ENCODE results near the gene RAB7A.
"Not testable (repeated sequence)": the region's sequence is repeated elsewhere in the genome, so short reads cannot be mapped to it uniquely, and the experiment has no call there.

The RAB7A gene

GRCh38 chr3:128703561-128703960, 22.4 kb upstream of the RAB7A start:
- Mint-ChIP-seq H3K4me1 (ENCODE audit: low read depth) (no peaks in the 10 kb centered on the region), H3K27ac (no peak overlapping the region), H3K36me3 (no peaks in the 10 kb centered on the region), H3K4me3 (no peak overlapping the region), H3K27me3 (no peaks in the 10 kb centered on the region), H3K9me3 (ENCODE audit: low read depth) (no peaks in the 10 kb centered on the region)

- Mint-ChIP-seq H3K27ac (no peak overlapping the region), H3K9me3 (ENCODE audit: low read depth) (no peaks in the 10 kb centered on the region), H3K4me1 (ENCODE audit: low read depth) (no peaks in the 10 kb centered on the region), H3K27me3 (no peaks in the 10 kb centered on the region), H3K4me3 (no peak overlapping the region), H3K36me3 (no peaks in the 10 kb centered on the region)
Observed at GRCh38 chr3:128706086-128706615, 19.8 kb upstream of the RAB7A start.

DNA sequence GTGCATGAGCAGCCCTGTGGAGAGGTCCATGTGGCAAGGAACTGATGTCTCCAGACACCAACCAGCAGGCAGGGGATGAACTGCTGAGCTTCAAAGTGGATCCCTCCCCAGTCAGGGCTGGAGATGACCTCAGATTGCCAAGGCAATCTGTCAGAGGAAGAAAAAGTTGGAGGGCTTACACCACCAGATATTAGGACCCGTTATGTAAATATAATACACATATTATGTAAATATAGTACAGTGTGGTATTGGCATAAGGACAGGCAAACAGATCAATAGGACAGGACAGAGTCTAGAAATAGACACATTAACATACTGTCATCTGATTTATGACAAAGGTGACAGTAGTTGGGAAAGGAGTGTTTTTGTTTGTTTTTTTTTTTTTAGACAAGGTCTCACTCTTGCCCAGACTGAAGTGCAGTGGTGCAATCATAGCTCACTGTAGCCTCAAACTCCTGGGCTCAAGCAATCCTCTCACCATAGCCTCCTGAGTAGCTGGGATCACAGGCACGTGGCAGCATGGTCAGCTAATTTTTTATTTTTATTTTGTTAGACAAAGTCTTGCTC, 18.0 kb upstream of the RAB7A start:
- no peaks in the 10 kb centered on the region for H3K9me3 Mint-ChIP-seq (ENCODE audit: low read depth)
- no peak overlapping the region for H3K4me3 Mint-ChIP-seq
- H3K36me3 Mint-ChIP-seq, result no peaks in the 10 kb centered on the region
- peak overlapping the region; percentile 16 for H3K27ac Mint-ChIP-seq
- H3K27me3 Mint-ChIP-seq, result no peaks in the 10 kb centered on the region
- H3K4me1 Mint-ChIP-seq (ENCODE audit: low read depth), result no peaks in the 10 kb centered on the region

DNA sequence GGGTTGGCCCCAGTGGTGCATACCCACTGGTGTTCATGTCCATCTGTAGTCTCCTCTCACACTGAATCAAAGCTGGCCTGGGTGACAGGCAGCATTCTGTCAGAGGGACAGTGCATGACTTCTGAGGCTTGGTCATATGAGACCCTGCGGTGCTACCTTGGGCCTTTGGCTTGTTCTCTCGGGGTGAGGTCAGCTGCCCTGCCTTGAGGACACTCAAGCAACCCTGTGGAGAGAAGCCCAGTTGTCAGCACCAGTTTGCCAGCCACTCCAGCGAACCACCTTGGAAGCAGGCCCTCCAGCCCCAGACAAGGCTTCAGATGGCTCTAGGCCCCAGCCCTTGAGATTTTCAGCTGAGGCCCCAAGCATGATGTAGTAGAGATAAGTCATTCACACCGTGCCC, 16.9 kb upstream of the RAB7A start:
- Mint-ChIP-seq H3K9me3 (ENCODE audit: low read depth) (no peaks in the 10 kb centered on the region), H3K4me3 (no peak overlapping the region), H3K36me3 (no peaks in the 10 kb centered on the region), H3K27ac (no peak overlapping the region), H3K27me3 (no peaks in the 10 kb centered on the region), H3K4me1 (ENCODE audit: low read depth) (no peaks in the 10 kb centered on the region)

- Mint-ChIP-seq H3K4me1 (ENCODE audit: low read depth) (peaks cover 1% of the 10 kb centered on the region), H3K36me3 (no peaks in the 10 kb centered on the region), H3K27ac (no peak overlapping the region), H3K4me3 (no peak overlapping the region), H3K9me3 (ENCODE audit: low read depth) (no peaks in the 10 kb centered on the region), H3K27me3 (no peaks in the 10 kb centered on the region)
Observed at GRCh38 chr3:128709506-128710210, 16.3 kb upstream of the RAB7A start.

DNA sequence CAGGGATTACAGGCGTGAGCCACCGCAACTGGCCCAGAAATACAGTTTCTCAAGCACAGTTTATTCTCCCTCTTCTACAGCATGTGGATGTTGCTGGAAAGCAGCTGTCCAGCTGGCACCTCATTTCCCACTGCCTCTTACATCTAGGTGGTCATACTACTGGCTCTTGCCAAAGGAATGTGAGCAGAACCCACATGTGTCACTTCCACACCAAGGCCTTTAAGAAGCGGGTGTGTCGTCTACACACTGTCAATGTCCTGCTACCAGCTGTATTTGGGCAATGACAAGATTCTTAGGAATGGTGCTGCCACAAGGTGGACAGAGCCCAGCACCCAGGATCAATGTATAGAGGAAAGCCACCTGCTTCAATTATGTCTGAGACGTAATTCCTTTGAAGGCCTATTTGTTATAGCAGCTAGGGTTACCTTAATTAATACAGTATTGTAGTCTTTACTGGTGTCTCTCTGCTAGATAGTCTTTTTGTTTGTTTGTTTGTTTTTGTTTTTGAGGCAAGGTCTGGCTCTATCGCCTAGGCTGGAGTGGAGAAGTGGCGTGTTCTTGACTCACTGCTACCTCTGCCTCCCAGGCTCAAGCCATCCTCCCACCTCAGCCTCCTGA, 15.1 kb upstream of the RAB7A start:
- Mint-ChIP-seq H3K4me1 (ENCODE audit: low read depth) (peaks cover 9% of the 10 kb centered on the region), H3K4me3 (no peak overlapping the region), H3K9me3 (ENCODE audit: low read depth) (no peaks in the 10 kb centered on the region), H3K27me3 (no peaks in the 10 kb centered on the region), H3K36me3 (no peaks in the 10 kb centered on the region), H3K27ac (no peak overlapping the region)

- H3K4me3 Mint-ChIP-seq, result no peak overlapping the region
- no peaks in the 10 kb centered on the region for H3K36me3 Mint-ChIP-seq
- H3K27ac Mint-ChIP-seq, result no peak overlapping the region
- H3K4me1 Mint-ChIP-seq (ENCODE audit: low read depth), result peaks cover 9% of the 10 kb centered on the region
- no peaks in the 10 kb centered on the region for H3K9me3 Mint-ChIP-seq (ENCODE audit: low read depth)
- H3K27me3 Mint-ChIP-seq, result no peaks in the 10 kb centered on the region
Observed at GRCh38 chr3:128712848-128713247, 13.1 kb upstream of the RAB7A start.

- Mint-ChIP-seq H3K27ac (peak overlapping the region; percentile 87), H3K9me3 (ENCODE audit: low read depth) (no peaks in the 10 kb centered on the region), H3K27me3 (no peaks in the 10 kb centered on the region), H3K36me3 (no peaks in the 10 kb centered on the region), H3K4me1 (ENCODE audit: low read depth) (peaks cover 17% of the 10 kb centered on the region), H3K4me3 (peak overlapping the region; percentile 65)
Observed at GRCh38 chr3:128714887-128715491, 11.0 kb upstream of the RAB7A start.

DNA sequence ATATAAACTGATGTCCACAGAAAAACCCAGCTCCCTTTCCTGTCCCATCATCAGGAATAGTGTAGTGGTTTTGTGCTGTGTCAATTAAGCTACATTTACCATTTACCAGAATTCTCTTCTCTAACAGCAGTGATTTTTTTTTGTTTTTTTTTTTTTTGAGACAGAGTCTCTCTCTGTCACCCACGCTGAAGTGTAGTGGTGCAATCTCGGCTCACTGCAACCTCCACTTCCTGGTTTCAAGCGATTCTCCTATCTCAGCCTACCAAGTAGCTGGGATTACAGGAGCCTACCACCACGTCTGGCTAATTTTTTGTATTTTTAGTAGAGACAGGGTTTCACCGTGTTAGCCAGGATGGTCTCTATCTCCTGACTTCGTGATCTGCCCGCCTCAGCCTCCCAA, 7.1 kb upstream of the RAB7A start:
- not testable (repeated sequence) for H3K4me3 Mint-ChIP-seq; H3K36me3 Mint-ChIP-seq; H3K27ac Mint-ChIP-seq; H3K9me3 Mint-ChIP-seq (ENCODE audit: low read depth); H3K27me3 Mint-ChIP-seq
- H3K4me1 Mint-ChIP-seq (ENCODE audit: low read depth), result peaks cover 17% of the 10 kb centered on the region

DNA sequence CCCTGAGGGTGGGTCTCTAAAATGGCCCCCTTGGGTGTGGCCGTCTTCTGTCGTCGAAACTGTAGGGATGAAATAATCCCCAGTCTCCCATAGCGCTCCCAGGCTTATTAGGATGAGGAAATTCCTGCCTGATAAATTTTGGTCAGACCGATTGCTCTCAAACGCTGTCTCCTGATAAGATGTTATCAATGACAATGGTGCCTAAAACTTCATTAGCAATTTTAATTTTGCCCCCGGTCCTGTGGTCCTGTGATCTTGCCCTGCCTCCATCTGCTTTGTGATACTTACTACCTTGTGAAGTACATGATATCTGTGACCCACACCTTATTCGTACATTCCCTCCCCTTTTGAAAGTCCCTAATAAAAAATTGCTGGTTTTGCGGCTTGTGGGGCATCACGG, 5.1 kb upstream of the RAB7A start:
- Mint-ChIP-seq H3K27ac (no peak overlapping the region), H3K36me3 (no peaks in the 10 kb centered on the region), H3K27me3 (no peaks in the 10 kb centered on the region), H3K4me3 (no peak overlapping the region), H3K9me3 (ENCODE audit: low read depth) (no peaks in the 10 kb centered on the region), H3K4me1 (ENCODE audit: low read depth) (peaks cover 22% of the 10 kb centered on the region)

- H3K27ac Mint-ChIP-seq, result no peak overlapping the region
- H3K9me3 Mint-ChIP-seq (ENCODE audit: low read depth), result no peaks in the 10 kb centered on the region
- no peaks in the 10 kb centered on the region for H3K27me3 Mint-ChIP-seq
- H3K4me3 Mint-ChIP-seq, result no peak overlapping the region
- H3K36me3 Mint-ChIP-seq, result peaks cover 2% of the 10 kb centered on the region
- H3K4me1 Mint-ChIP-seq (ENCODE audit: low read depth), result peaks cover 30% of the 10 kb centered on the region
Observed at GRCh38 chr3:128723477-128723876, 2.5 kb upstream of the RAB7A start.

- peak overlapping the region; percentile 92 for H3K4me3 Mint-ChIP-seq
- no peaks in the 10 kb centered on the region for H3K27me3 Mint-ChIP-seq
- H3K36me3 Mint-ChIP-seq, result peaks cover 5% of the 10 kb centered on the region
- peaks cover 46% of the 10 kb centered on the region for H3K4me1 Mint-ChIP-seq (ENCODE audit: low read depth)
- no peaks in the 10 kb centered on the region for H3K9me3 Mint-ChIP-seq (ENCODE audit: low read depth)
- H3K27ac Mint-ChIP-seq, result peak overlapping the region; percentile 91
Observed at GRCh38 chr3:128725547-128726022, 398 bp upstream of the RAB7A start.

DNA sequence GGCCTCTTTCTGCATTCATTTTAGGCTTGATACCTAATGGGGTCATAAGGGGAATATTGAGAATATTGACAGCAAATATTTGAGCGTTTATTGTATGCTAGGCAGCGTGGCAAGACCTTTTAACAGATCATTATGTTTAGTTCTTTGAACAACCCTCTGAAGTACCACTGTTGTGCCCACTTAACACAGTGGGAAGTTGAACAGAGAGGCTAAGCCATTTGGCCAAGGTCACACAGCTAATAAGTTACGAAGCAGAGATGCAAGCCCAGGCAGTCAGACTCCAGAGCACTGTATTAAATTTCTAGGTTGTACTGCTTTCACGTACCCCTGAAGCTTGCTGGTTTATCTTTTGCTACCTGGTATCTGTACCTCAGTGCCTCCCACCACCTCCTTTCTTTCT, 1.1 kb downstream of the RAB7A start:
- no peaks in the 10 kb centered on the region for H3K9me3 Mint-ChIP-seq (ENCODE audit: low read depth)
- H3K4me1 Mint-ChIP-seq (ENCODE audit: low read depth), result peaks cover 58% of the 10 kb centered on the region
- peaks cover 5% of the 10 kb centered on the region for H3K36me3 Mint-ChIP-seq
- no peaks in the 10 kb centered on the region for H3K27me3 Mint-ChIP-seq
- H3K27ac Mint-ChIP-seq, result peak overlapping the region; percentile 90
- H3K4me3 Mint-ChIP-seq, result peak overlapping the region; percentile 98

DNA sequence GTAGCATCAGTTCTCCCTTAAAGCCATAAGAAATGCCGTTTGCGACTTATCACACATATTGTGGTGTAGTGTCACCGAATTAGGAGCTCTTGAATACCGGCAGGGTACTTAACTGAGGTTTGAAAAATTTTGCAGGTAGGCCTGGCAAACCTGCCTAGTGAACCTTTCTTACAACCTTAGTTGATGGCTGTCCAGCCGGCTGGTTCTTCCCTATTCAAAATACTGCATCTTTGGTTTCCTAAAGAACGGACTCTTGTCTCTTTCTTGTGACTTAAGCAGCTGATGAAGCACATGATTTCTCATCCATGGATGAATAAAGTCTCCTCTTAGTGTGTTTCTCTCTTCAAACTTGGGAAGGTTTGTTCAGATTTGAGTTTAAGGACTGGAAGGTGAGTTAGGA, 1.5 kb downstream of the RAB7A start:
- Mint-ChIP-seq H3K36me3 (peaks cover 5% of the 10 kb centered on the region), H3K9me3 (ENCODE audit: low read depth) (no peaks in the 10 kb centered on the region), H3K4me1 (ENCODE audit: low read depth) (peaks cover 62% of the 10 kb centered on the region), H3K27ac (peak overlapping the region; percentile 90), H3K4me3 (peak overlapping the region; percentile 98), H3K27me3 (no peaks in the 10 kb centered on the region)

DNA sequence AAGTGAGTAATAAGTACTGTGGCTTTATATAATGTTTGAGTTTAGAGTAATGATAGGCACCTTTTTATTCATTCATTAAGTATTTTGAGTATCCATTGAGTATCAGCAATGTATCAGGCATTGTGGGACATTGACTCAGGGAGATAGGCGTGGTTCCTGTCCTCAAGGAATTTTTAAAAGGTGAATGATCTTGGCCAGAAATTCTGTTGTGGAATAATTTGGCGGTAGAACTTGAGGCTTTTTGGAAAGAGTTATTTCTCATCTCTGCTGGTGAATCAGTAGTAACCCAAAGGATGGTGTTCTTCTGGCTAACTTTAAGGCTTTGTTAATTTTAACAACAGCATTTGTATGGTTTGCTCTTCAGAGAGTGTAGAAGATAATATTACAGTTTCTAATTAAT, 2.0 kb downstream of the RAB7A start:
- no peaks in the 10 kb centered on the region for H3K27me3 Mint-ChIP-seq
- peak overlapping the region; percentile 98 for H3K4me3 Mint-ChIP-seq
- H3K9me3 Mint-ChIP-seq (ENCODE audit: low read depth), result no peaks in the 10 kb centered on the region
- peaks cover 7% of the 10 kb centered on the region for H3K36me3 Mint-ChIP-seq
- H3K27ac Mint-ChIP-seq, result peak overlapping the region; percentile 90
- H3K4me1 Mint-ChIP-seq (ENCODE audit: low read depth), result peaks cover 67% of the 10 kb centered on the region
